22Rv1 (cell line): Measurements from ENCODE around the gene TRDMT1.

ENCODE experiments used
- H3K27ac ChIP-seq: fragments of 450-650 bp; 2 replicates; pipeline ENCODE4 v1.5.1; 2017
- ZFX ChIP-seq: fragments of 450-650 bp; IDR thresholded peaks from 2 replicates; pipeline ENCODE4 v1.6.1; 2017; ENCODE audit warnings: antibody characterized with exemption, borderline replicate concordance
- TF ChIP-seq, protein P1 (sequence below): fragments of 450-650 bp; IDR thresholded peaks from 2 replicates; pipeline ENCODE4 v1.5.1; 2017; ENCODE audit warnings: mild to moderate bottlenecking

The TRDMT1 gene

DNA sequence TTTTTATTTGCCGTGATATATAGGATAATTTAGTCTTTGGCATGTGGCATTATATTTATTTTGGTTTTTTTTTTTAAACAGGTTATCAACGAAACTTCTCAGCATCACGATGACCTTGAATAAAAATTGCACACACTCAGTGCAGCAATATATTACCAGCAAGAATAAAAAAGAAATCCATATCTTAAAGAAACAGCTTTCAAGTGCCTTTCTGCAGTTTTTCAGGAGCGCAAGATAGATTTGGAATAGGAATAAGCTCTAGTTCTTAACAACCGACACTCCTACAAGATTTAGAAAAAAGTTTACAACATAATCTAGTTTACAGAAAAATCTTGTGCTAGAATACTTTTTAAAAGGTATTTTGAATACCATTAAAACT lies 35.7 kb upstream of the TRDMT1 start:
- TF ChIP-seq ZFX = no peak
- TF ChIP-seq, protein P1, sequence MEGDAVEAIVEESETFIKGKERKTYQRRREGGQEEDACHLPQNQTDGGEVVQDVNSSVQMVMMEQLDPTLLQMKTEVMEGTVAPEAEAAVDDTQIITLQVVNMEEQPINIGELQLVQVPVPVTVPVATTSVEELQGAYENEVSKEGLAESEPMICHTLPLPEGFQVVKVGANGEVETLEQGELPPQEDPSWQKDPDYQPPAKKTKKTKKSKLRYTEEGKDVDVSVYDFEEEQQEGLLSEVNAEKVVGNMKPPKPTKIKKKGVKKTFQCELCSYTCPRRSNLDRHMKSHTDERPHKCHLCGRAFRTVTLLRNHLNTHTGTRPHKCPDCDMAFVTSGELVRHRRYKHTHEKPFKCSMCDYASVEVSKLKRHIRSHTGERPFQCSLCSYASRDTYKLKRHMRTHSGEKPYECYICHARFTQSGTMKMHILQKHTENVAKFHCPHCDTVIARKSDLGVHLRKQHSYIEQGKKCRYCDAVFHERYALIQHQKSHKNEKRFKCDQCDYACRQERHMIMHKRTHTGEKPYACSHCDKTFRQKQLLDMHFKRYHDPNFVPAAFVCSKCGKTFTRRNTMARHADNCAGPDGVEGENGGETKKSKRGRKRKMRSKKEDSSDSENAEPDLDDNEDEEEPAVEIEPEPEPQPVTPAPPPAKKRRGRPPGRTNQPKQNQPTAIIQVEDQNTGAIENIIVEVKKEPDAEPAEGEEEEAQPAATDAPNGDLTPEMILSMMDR = no peak
- H3K27ac ChIP-seq = no peak overlapping the region

DNA sequence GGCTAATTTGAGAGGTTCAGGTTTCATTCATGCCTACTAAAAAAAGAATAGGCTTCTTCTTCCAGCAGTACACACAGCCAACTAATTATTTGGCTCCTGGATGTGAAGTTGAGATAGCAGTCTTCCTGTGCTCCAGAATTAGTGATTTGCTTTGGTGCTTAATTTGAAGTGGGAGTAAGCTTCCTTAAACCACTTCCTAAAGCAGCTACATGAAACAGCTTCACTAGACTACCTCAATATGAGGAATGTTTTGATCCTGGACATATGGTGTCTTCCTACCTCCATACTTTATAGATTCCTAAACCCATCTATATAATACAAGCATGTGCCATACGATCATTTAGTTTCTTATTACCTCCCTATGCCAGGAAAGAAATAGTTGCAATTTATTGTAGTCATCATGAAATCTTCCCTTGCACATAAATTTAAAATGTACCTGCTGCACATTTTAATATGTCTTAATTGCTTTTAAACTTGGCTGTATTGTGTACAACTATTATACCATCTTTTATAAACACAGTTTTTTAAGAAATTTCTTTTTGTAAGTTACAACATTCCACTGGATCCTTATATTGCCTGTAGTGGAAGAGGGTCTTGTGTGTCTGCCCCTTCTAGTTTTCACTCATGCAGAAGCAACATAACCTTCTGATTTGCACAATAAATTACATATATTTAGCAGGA lies 35.1 kb upstream of the TRDMT1 start:
- H3K27ac ChIP-seq = no peak overlapping the region

DNA sequence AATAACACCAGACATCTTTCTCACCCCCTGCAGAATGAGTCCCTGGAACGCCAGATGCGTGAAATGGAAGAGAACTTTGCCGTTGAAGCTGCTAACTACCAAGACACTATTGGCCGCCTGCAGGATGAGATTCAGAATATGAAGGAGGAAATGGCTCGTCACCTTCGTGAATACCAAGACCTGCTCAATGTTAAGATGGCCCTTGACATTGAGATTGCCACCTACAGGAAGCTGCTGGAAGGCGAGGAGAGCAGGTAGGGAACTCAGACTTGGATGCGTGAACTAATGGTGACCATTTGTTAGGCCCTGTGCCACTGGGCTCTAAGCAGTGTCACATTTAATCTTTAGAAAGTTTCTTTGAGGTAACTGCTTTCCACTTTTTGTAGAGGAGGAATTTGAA lies 33.7 kb upstream of the TRDMT1 start:
- no peak overlapping the region for H3K27ac ChIP-seq
- TF ChIP-seq, protein P1 = peak; percentile 19; the same call in 1 of the 2 replicates
- TF ChIP-seq ZFX = no peak

More for the DNA sequence above, 35.1 kb upstream of the TRDMT1 start:
- TF ChIP-seq, protein P1 = no peak
- TF ChIP-seq ZFX = no peak

DNA sequence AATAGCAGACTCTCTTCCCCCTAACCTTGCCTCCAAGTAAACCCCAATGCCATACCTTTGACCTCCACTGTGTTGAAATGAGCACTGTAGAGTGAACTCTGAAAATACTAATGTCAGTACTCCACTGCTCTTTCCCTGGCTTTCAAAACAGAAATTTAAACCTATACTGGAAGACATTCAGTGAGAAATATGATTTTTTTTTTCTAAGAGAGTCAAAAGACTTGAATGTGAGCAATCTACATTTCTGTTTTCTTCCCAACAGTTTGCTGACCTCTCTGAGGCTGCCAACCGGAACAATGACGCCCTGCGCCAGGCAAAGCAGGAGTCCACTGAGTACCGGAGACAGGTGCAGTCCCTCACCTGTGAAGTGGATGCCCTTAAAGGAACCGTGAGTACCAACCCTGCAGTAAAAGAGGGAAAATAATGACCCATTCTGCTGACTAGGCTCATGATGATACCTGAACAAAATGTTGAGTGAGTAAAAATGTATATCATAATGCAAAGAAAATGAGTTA lies 33.0 kb upstream of the TRDMT1 start:
- H3K27ac ChIP-seq = no peak overlapping the region
- TF ChIP-seq, protein P1 = no peak
- TF ChIP-seq ZFX = no peak

DNA sequence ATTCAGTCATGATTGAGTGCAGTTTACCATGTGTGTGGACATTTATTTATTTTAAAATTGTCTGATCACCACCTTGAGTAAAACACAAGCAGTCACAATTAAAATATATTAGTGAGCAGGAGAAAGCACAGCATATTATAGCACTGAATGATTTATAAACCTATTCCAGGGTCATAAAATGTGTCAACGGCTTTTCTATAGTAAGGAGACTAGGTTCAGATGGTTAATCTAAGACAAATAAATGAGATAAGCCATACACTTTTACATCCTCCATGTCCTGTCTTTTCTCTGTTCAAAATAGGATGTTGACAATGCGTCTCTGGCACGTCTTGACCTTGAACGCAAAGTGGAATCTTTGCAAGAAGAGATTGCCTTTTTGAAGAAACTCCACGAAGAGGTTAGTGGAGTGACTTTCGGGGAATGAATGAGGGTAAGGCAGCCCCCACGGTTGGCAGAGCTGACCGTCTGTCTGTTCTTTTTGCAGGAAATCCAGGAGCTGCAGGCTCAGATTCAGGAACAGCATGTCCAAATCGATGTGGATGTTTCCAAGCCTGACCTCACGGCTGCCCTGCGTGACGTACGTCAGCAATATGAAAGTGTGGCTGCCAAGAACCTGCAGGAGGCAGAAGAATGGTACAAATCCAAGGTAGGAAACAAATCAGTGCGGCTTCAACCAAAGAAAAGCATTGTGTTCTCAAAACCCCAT lies 32.0 kb upstream of the TRDMT1 start:
- TF ChIP-seq ZFX = no peak
- TF ChIP-seq, protein P1 = no peak
- no peak overlapping the region for H3K27ac ChIP-seq

DNA sequence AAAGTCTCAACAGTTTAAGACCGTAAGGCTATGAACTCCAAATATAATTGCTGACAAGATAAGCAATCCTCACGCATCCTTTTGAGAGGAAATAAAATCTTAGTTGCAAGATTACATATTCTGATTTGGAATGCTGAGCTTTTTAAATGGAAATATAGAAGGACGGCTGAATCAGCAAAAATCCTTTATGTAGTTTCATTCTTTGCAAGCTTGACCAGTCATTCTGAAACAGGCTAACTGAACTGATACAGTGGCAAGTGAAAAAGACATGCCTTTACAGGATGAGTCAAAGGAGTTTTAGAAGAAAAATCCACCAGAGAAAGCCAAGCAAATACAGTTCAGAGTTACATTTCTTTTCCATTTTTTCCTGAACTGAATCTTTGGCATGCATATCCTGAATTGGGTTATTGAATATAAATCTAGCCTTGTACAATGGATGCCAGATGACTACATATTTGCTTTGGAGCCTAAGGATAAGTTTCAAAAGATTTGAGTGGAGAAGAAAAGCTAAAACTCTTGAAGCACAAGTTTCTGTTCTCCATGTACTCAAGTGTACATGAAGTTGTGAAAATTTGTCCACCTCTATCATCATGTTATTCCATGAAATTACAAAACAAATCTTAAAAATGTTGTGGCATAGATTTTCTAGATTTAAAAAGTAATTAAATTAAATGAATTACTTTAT lies 30.9 kb upstream of the TRDMT1 start:
- TF ChIP-seq, protein P1 = no peak
- no peak for TF ChIP-seq ZFX
- no peak overlapping the region for H3K27ac ChIP-seq

DNA sequence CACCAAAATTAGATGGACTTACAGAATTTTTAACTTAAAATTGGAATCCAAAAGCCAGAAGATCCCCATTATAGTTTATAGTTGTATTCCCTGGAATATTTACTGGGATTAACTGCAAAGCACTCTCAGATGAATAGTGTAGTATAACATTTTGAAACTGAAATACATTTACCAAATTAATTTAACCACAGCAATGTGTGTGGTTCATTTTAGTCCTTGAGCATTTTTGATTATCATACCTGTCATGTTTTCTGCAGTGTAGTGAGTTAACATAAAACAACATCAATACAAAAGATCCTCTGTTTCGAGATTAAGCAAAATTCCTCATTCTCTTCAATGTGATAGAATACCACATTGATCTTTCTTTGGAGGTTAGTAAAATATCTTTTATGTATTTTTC lies 30.3 kb upstream of the TRDMT1 start:
- no peak overlapping the region for H3K27ac ChIP-seq
- no peak for TF ChIP-seq ZFX
- TF ChIP-seq, protein P1 = no peak
